Stimulated activated CD8-positive, alpha-beta memory T cell treated with anti-CD3 and anti-CD28 coated beads, Interleukin-4, amount 100 ng/mL, for 24 hours (primary cell): ENCODE data around the gene PTK6.
"Not testable (repeated sequence)": the region's sequence is repeated elsewhere in the genome, so short reads cannot be mapped to it uniquely, and the experiment has no call there.

ENCODE experiments used
- DNase-seq: peaks from one replicate; pipeline ENCODE4 v3.0.0-alpha.2; 2020; ENCODE audit warnings: low read depth

The PTK6 gene

GRCh38 chr20:63536997-63537524, at the start of gene PTK6:
Gene PTK6, minus strand, starts transcription at chr20:63537376. Its CDS starts 62 bp downstream, at chr20:63537314.
- no peak for DNase-seq

DNA sequence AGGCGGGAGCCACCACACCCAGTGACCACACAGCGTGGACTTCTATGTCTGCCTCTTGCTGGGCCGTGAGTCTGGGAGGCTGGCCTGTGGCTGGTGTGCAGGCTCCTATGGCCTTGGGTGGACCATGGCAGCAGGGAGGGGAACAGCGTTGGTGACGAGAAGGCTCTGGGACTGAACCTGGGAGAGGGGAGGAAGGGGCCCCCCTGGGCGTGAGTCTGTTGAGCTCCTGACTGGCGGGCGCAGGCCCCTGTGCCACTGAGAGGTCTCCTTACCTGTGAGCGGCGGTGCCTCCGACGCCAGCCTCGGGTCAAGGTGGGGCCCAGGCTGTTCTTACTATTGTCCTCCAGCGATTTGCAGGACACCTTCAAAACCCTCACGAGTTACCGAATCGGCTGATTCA, 49.6 kb upstream of the PTK6 start:
- no peak for DNase-seq

DNA sequence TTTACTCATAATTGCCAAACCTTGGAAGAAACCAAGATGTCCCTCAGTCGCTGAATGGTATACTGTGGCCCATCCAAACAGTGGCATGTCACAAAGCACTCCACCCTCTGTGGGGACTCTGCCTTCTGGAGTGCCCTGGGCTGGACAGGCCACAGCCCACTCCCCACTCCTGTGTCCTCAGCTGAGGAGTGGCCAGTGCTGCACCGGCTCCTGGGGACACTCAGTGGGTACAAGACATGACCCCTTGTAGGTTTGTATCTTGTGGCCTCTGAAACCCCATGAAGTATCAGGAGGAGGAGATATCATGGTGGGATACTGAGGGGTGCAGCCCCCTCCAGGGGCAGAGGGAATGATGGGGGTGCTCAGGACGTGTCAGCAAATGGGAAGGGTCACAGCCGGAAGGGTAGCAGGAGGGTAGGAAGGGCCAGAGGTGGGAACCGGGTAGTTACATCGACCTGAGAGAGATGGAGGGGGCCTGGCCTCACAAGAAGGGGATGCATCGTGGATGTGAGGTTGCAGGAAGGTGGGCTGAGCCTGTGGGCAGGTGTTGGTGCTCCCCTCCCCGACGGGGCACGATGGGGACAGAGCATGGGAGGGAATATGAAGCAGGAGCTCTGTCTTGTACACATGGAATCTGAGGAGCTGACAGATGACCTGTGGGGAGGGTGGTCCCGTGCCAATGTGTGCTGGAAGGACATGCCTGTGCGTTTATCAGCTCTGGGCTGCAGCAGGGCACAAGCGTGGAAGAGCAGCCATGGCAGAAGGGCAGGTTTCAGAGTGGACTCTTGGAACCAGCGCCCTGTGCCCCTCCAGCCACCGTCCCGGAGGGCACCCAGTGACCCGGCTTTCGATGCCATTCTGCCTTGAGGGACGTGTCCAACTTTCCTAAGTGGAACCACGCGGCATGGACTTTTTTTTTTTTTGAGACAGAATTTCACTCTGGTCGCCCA, 48.7 kb upstream of the PTK6 start:
- DNase-seq: no peak

GRCh38 chr20:63582382-63583063, 45.3 kb upstream of the PTK6 start:
- DNase-seq: no peak

DNA sequence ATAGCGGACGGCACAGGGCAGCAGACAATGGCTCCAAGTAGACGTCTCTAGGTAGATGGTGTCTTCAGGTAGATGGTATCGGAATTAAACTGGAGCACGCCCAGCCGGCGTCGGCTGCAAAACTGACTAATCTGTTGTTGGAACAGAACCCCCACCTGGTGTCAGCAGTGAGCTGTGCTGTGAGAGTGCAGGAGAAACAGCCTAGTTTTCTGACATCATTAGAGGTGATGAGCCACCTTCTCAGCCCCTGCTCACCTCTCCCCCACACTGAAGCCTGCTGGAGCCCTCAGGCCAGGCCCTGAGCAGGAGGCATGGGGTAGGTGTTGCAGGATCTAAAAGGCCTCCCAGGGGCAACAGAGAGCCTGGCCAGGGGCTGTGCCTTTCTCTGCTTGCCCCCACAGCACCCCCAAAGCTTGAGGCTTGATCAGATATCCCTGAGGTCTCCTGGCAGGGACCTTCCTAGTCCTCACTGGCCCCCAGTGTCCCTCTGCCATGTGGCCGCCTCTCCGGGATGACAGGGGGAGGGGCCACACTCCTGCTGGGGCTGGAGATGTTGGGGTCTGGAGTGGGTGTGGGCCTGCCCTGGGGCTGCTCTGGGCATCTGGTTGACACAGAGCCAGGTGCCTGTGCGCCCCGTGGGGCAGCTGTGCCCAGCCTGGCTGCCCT, 43.8 kb upstream of the PTK6 start:
- peak; percentile 38 for DNase-seq

DNA sequence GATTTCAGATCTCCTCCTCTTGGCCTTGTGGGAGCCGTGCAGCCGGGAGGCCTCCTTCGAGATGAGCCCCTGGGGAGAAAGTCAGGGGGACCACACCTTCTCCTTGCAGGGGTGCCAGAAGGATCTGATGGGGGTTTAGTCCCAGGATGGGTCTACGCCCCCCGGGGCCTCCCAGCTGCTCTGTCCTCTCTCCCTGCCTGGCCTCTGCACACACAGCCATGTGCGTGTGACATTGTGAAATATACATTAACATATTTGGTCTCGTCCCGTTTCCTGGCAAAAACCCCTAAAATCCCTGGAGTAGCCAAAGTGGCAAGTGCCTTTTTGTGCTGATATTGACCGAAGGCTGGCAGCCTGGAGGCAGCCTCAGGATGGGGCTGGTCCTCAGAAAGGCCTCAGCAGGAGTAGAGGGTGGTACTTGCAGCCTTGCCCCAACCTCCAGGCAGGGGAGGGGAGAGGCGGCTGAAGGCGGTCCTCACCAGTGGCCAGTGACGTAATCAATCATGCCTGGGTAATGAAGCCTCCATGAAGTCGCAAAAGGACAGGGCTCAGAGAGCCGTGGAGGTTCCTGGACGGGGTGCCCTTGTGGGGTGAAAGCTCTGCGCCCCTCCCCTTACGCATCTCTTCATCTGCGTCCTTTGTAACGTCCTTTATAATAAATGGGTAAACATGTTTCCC, 42.0 kb upstream of the PTK6 start:
- DNase-seq: no peak

- DNase-seq: no peak
Measured at GRCh38 chr20:63578224-63579016, 41.2 kb upstream of the PTK6 start.

GRCh38 chr20:63577317-63577894, 40.2 kb upstream of the PTK6 start:
- no peak for DNase-seq

DNA sequence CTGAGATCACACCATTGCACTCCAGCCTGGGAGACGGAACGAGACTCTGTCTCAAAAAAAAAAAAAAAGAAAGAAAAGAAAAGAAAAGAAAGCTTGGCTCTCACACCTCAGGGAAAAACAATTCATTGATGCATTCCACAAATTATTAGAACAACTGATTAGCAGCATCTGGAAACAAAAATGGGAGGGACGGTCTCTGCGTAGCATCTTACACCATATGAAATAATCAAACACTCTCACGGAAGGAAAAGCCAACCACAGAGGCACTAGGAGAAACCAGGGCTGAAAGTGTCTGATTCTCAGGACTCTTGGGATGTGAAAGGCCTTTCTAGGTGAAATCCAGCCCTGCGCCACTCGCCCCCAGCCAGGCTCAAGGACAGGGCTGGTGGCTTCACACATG, 39.1 kb upstream of the PTK6 start:
- DNase-seq: no peak

DNA sequence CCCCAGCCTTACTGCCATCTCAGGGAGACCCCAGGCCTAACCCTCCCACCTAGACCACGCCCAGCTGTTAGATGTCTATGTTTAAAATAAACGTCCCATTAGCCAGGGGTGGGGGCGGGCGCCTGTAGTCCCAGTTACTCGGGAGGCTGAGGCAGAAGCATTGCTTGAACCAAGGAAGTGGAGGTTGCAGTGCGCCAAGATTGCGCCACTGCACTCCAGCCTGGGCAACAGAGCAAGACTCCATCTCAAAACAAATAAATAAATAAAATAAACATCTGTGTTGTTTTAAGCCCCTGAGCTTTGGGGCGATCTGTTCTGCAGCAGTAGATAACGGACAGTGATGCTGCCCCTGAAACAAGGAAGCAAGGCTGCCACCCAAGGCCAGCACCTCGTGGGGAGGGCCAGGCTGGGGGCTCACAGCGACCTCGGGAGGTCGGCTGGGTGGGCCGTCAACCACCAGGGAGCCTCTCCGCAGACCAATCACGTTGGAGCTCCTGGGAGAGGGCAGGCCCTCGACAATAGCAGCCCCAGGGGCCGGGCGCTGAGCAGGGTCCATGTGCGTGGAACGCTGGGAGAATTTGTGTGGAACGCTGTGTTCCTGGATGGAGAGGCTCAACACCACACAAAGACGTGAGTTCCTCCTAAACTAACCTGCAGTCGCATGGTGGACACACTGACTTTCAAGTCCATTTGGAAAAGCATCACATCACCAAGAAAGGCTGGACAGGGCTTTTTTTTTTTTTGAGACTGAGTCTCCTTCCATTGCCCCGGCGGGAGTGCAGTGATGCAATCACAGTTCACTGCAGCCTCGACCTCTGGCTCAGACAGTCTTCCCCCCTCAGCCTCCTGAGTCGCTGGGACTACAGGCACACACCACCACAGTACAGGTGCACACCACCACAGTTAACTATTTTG, 37.9 kb upstream of the PTK6 start:
- no peak for DNase-seq

DNA sequence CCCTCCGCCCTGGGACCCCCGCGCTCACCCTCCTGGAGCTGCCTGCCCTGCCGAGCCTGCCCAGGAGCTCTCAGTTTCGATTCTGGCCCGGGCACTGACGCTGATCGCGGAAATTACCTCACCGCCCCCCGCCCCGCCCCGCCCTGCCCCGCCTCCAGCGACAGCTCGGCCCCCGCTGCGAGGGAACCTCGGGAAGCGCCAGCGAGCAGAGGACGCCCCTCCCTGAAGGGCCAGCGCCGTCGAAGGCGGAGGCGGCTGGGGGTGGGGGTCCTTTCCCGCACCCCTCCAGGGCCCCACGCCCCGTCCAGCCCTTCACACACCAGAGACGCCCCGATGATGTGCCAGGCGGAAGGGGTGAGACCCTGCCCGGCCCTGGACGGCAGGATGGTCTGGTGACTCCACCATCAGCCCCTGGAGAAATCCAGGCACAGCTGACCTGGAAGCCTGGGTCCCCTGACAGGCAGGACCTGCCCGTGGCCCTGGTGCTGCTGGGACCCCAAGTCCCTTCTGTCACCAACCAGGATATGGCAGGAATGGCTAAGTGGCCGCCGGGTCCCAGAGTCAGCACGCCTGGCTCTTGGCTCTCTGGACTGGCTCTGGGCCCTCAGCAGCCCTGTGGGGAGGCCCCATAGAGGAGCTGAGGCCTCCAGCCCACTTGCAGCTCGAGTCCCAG, 37.1 kb upstream of the PTK6 start, which contains the start of gene HELZ2:
TSS of gene HELZ2 (minus strand) at position 84 of the 673 bp plus-strand sequence. CDS start 1,854 bp downstream, outside the sequence.
- no peak for DNase-seq

- DNase-seq: no peak
Measured at GRCh38 chr20:63573647-63574131, 36.5 kb upstream of the PTK6 start.

DNA sequence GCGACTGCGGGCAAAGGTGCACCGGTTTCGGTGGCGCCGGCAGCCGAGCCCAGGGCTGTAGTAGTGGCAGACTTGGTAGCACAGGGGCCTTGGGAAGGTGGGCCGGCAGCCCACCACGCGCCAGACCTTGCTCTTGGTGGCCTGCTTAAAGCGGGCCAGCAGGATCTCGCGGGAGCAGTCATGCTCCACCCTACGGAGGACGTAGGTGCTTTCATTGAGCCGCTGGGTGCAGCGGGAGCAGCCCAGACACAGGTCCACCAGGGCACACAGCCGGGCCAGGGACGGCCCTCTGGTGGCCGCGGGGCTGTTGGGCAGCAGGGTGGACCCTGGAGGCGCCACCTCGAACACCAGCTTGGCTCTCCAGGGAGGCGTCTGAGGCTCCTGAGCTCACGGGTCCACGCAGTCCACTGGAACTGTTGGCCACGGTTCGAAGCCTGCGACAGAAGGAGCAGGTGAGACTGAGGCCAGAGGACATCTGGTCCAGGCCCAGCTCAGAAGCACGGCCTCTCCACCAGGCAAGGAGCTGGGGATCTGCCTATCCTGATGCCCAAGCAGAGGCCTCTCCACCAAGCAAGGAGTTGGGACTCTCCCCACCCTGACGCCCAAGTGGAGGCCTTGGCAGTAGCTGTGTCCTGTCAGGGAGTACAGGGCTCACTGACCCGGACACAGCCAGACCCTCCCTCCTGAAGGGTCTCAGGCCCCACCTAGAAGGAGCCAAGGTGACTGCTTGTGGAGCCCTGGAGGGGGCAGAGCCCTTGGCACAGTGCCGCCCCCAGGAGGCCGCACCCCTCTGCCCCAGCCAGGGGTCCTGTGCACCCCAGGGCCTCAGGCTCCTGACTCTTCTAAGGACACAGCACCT, 35.8 kb upstream of the PTK6 start:
- DNase-seq: no peak

DNA sequence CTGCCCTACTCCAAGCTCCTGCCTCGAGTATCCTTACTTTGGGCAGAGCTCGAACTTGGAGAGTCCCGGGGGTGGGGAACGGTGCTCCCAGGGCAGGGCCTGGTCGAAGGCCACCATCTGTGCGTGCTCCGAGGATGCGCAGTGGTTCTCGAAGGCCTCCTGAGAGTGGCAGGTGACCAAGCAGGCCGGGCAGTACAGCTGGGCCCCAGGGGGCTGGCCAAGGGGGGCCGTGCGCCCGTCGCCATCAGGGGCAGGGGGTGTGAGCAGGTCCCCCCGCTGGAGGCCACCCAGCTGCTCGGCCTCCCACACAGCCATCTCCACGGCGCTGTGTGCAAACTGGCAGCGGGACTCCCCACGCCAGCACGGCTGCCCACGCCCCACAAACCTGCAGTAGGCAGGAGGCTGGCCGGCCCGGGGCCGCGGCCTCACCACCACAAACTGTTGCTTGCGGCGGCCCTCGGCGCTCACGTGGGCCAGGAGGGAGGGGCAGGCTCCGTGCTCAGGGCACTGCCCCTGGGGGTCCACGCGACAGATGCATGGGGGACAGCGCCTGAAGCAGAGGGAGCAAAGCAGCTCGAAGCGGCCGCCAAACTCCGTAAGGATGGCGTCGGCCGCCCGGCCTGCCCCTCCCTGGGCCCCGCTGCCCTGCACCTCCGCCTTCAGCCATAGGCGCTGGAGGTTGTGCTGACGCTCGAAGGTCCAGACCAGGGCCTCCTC, 35.1 kb upstream of the PTK6 start:
- DNase-seq: no peak

GRCh38 chr20:63571087-63571478, 33.9 kb upstream of the PTK6 start:
- DNase-seq: not testable (repeated sequence)

DNA sequence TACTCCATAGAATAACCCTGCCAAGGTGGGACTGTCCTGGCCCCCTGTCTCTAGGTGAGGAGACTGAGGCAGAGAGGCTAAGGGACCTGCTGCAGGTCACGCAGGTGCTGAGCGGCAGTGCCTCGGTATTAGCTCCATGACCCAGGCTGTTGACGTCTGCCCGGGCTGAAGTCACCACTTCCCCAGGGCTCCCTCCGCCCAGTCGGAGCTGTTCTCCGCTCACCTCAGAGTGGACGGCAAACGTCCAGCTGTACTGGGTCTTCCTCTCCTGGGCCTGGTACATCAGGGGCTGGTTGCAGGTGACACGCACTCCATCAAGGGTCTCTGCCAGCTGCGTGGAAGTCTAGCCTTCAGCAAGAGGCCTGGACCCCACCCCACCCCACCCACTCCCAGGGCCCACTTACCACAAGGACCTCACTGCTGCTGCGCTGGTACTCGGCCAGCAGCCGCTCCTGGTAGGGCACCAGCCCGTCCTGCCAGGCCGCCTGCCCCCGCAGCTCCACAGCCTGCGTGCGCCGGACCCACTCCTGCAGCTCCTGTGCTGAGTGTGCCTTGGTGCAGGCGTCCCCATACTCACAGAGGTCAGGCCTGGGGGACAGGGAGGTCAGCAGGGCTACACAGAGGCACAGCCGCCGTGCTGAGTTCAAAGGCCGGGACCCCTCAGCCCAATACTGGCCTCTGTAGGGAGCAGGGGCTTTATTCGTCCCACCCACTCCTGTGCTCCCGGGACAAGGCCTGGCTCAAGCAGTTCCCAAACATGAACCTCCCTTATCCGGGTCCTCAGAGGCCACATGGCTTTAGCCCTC, 33.3 kb upstream of the PTK6 start:
- DNase-seq: no peak
